ENCODE results near the gene RGS9BP. TPM values are rescaled to one million over a fixed set of nuclear protein-coding genes. Genes with fewer than 3 reads are reported as not detected.
A peak's percentile ranks its signal among the peaks of the same experiment; 100 is the strongest.

The RGS9BP gene
- total and polyA plus RNA-seq, 11 donors = 0.83 to 11.2 (median 4.2) TPM

DNA sequence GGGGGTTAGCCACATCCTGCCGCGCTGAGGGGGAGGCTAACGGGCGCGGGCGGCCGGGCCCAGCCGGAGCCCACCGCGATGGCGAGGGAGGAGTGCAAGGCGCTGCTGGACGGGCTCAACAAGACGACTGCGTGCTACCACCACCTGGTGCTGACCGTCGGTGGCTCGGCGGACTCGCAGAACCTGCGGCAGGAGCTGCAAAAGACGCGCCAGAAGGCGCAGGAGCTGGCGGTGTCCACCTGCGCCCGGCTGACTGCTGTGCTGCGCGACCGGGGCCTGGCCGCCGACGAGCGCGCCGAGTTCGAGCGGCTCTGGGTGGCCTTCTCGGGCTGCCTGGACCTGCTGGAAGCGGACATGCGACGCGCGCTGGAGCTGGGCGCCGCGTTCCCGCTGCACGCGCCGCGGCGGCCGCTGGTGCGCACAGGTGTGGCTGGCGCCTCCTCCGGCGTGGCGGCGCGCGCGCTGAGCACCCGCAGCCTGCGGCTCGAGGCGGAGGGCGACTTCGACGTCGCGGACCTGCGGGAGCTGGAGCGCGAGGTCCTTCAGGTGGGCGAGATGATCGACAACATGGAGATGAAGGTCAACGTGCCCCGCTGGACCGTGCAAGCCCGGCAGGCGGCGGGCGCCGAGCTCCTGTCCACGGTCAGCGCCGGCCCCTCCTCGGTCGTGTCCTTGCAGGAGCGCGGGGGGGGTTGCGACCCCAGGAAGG lies 692 bp downstream of the RGS9BP start:
- peaks cover 0 to 3% (median 0%) of the 10 kb centered on the region in 9 donors for H3K36me3 ChIP-seq
- whole genome bisulfite sequencing, 4 donors = 1 to 5% (median 3%) methylated on average over 20 to 93 of the region's 93 CpGs
- intact Hi-C loops (cut with DNase I) = loop anchor here in 1 of 10 donors (10.0 kb wide), 1 partner anchor 92 kb away; the partner anchor contains the start of gene PDCD5
- H3K9me3 ChIP-seq = no peaks in the 10 kb centered on the region
- H3K27ac ChIP-seq = peak overlapping the region in 7 of 12 donors; percentile 49 to 94 (median 91)
- TF ChIP-seq POLR2A (IDR thresholded peaks at IDR 0.05) = no peak
- TF ChIP-seq, protein P1, sequence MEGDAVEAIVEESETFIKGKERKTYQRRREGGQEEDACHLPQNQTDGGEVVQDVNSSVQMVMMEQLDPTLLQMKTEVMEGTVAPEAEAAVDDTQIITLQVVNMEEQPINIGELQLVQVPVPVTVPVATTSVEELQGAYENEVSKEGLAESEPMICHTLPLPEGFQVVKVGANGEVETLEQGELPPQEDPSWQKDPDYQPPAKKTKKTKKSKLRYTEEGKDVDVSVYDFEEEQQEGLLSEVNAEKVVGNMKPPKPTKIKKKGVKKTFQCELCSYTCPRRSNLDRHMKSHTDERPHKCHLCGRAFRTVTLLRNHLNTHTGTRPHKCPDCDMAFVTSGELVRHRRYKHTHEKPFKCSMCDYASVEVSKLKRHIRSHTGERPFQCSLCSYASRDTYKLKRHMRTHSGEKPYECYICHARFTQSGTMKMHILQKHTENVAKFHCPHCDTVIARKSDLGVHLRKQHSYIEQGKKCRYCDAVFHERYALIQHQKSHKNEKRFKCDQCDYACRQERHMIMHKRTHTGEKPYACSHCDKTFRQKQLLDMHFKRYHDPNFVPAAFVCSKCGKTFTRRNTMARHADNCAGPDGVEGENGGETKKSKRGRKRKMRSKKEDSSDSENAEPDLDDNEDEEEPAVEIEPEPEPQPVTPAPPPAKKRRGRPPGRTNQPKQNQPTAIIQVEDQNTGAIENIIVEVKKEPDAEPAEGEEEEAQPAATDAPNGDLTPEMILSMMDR (IDR thresholded peaks at IDR 0.05) = no peak
- peaks cover 0 to 51% (median 33%) of the 10 kb centered on the region in 12 donors for H3K4me1 ChIP-seq
- ATAC-seq = peak in 1 of 4 donors; percentile 2
- H3K27me3 ChIP-seq = peaks cover 0 to 23% (median 13%) of the 10 kb centered on the region in 9 donors
- DNase-seq = peak in 1 of 5 donors; percentile 68
- H3K4me3 ChIP-seq = peak overlapping the region; percentile 79 to 100 (median 88)

DNA sequence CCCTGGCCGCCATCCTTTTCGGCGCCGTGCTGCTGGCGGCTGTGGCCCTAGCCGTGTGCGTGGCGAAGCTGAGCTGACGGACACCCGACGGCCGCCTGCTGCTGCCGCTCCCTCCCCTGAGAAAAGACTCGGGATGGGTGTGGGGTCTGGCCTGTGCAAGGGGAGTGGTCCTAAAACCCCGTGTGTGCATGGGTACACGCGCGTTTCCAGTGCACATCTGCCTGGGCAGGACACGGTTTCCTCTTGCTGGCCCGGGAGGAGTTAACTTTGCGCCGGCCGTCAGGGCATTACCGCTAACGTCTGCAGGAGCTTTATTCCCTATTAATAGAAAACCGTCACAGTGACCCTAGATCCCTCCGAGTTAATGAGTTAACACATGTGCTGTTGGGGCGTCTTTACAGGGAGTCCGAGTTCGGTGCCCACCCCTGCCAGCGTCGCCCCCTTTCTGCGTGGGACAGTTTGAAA lies 1.3 kb downstream of the RGS9BP start:
- no peaks in the 10 kb centered on the region for H3K9me3 ChIP-seq
- H3K27me3 ChIP-seq = peaks cover 0 to 23% (median 13%) of the 10 kb centered on the region in 9 donors
- intact Hi-C loops (cut with DNase I) = loop anchor here in 1 of 10 donors (10.0 kb wide), 1 partner anchor 92 kb away; the partner anchor contains the start of gene PDCD5
- H3K4me3 ChIP-seq = peak overlapping the region; percentile 15 to 100 (median 86)
- peak overlapping the region in 10 of 12 donors; percentile 1 to 94 (median 78) for H3K27ac ChIP-seq
- peaks cover 0 to 46% (median 32%) of the 10 kb centered on the region in 12 donors for H3K4me1 ChIP-seq
- TF ChIP-seq POLR2A (IDR thresholded peaks at IDR 0.05) = no peak
- TF ChIP-seq, protein P1 (IDR thresholded peaks at IDR 0.05) = no peak
- WGBS, 4 donors = 15 to 26% (median 21%) methylated on average over 10 to 33 of the region's 33 CpGs
- no peak for ATAC-seq
- DNase-seq = no peak
- H3K36me3 ChIP-seq = peaks cover 0 to 3% (median 0%) of the 10 kb centered on the region in 9 donors

DNA sequence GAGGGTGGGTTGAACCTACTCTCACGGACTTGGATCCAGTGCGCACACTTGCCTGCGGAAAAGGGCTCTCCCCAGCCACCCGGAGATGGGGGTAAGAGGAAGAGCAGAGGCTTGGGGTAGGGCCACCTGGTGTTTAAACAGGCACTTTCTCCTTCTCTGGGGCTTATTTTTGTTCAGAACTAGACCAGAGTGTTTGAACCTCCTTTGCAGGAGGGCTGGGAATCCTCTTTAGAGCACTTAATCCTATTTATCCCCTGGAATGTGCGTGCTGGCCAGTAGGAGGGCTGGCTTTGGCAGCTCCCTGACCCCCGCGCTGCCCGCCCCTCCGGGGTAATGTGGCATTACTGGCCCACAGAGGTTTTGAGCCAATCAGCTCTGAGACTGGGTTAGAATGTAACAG lies 2.0 kb downstream of the RGS9BP start:
- 28 to 52% (median 35%) methylated on average over 7 to 9 of the region's 9 CpGs for WGBS, 4 donors
- peaks cover 0 to 41% (median 26%) of the 10 kb centered on the region in 12 donors for H3K4me1 ChIP-seq
- DNase-seq = no peak
- H3K36me3 ChIP-seq = peaks cover 0 to 3% (median 0%) of the 10 kb centered on the region in 9 donors
- peaks cover 0 to 23% (median 13%) of the 10 kb centered on the region in 9 donors for H3K27me3 ChIP-seq
- TF ChIP-seq, protein P1 (IDR thresholded peaks at IDR 0.05) = no peak
- no peak for ATAC-seq
- H3K9me3 ChIP-seq = no peaks in the 10 kb centered on the region
- intact Hi-C loops (cut with DNase I) = loop anchor here in 1 of 10 donors (10.0 kb wide), 1 partner anchor 93 kb away; the partner anchor contains the start of gene PDCD5
- peak overlapping the region in 11 of 12 donors; percentile 1 to 94 (median 61) for H3K27ac ChIP-seq
- peak overlapping the region in 8 of 12 donors; percentile 7 to 100 (median 84) for H3K4me3 ChIP-seq

DNA sequence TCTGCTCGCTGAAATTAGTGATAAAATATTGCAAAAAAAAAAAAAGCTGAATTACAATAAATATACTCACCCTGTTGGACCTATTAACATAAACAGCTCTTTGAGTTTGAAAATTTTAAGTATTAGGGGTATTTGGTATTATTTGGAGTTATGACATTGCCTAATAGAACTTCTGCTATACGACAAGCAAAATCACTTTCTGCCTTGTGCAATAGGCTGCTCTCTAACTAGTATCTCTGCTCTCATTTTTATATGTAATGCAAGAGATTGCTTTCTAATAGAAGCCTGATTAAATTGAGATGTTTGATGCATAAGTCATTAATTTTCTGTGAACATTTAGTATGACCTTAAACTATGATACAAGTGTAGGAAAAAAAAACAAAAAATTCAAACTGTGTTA lies 5.3 kb downstream of the RGS9BP start:
- H3K27me3 ChIP-seq = peaks cover 0 to 20% (median 11%) of the 10 kb centered on the region in 9 donors
- H3K27ac ChIP-seq = no peak overlapping the region
- intact Hi-C loops (cut with DNase I) = no loop called here
- no peak overlapping the region for H3K4me3 ChIP-seq
- peaks cover 0 to 18% (median 3%) of the 10 kb centered on the region in 12 donors for H3K4me1 ChIP-seq
- 81 to 90% (median 85%) methylated on average over 2 of the region's 2 CpGs for WGBS, 4 donors
- ATAC-seq (no peak), DNase-seq (no peak)
- no peaks in the 10 kb centered on the region for H3K9me3 ChIP-seq
- peaks cover 0 to under 1% (median 0%) of the 10 kb centered on the region in 9 donors for H3K36me3 ChIP-seq
- TF ChIP-seq, protein P1 (IDR thresholded peaks at IDR 0.05) = no peak
- no peak for TF ChIP-seq POLR2A (IDR thresholded peaks at IDR 0.05)

Data from heart left ventricle (tissue), 16 donors.